Endothelial cell of umbilical vein (primary cell): ENCODE results near the gene OVOL1. TPM values are rescaled to one million over a fixed set of nuclear protein-coding genes. Genes with fewer than 3 reads are reported as not detected.

Experiments used
- BruUV-seq: library from RNA; stranded (reverse); fragments of 400-500 nt; replicated peaks from 2 replicates; lab custom pipeline; 2021; lab: Mats Ljungman, UMichigan
- CTCF ChIA-PET: fragments of 300-600, 350-600 bp; sonication (Branson Sonifier 250); formaldehyde crosslinking; loops from one replicate; lab custom pipeline; 2021; ENCODE audit warnings: antibody characterized with exemption, inconsistent platforms; lab: Charles Lee
- POLR2A ChIA-PET: fragments of 300-600, 350-600 bp; sonication (Branson Sonifier 250); formaldehyde crosslinking; loops from one replicate; lab custom pipeline; 2021; ENCODE audit warnings: antibody characterized with exemption, inconsistent platforms; lab: Charles Lee
- DNase-seq: peaks from one replicate; pipeline ENCODE4 v3.0.0-alpha.2; 2011; ENCODE audit warnings: low read depth, low spot score
- FAIRE-seq: peaks from 2 replicates; lab custom pipeline; 2011; peaks lifted over from hg19 to GRCh38; lab: Jason Lieb, UNC
- H2AFZ ChIP-seq: 2 replicates; pipeline ENCODE4 v1.6.0; 2012; ENCODE audit warnings: low read depth, low read length, control low read depth, inconsistent platforms
- H3K27ac ChIP-seq: 2 replicates; pipeline ENCODE4 v1.5.1; 2011; ENCODE audit warnings: low read depth, mild to moderate bottlenecking, control low read depth, low read length, moderate library complexity; ENCODE audit not compliant: insufficient read depth
- H3K27me3 ChIP-seq, 2 experiments: 2 replicates each; pipeline versions ENCODE4 v1.6.0 to v1.6.1; 2011; ENCODE audit warnings: low read length in 2 of 2, mixed read lengths in 1 of 2; ENCODE audit not compliant: control insufficient read depth in 2 of 2, insufficient read depth in 2 of 2
- H3K36me3 ChIP-seq, 2 experiments: 2 replicates in 1 of 2; 3 replicates in 1 of 2; pipeline ENCODE4 v1.5.1; 2011; ENCODE audit warnings: low read length in 2 of 2, mild to moderate bottlenecking in 1 of 2, moderate library complexity in 1 of 2; ENCODE audit not compliant: control insufficient read depth in 2 of 2, insufficient read depth in 2 of 2; ENCODE audit errors: extremely low read depth in 1 of 2
- H3K4me1 ChIP-seq: 3 replicates; pipeline ENCODE4 v1.5.1; 2011; ENCODE audit warnings: mild to moderate bottlenecking, low read length; ENCODE audit not compliant: control insufficient read depth, insufficient read depth; ENCODE audit errors: extremely low read depth
- H3K4me2 ChIP-seq: 2 replicates; pipeline ENCODE4 v1.6.1; 2011; ENCODE audit warnings: low read length, control low read depth, mixed read lengths; ENCODE audit not compliant: insufficient read depth
- H3K4me3 ChIP-seq, 3 experiments: fragments of 200-600 bp in 1 of 3; sonication (generic), shearing (Covaris generic) in 1 of 3; replicated peaks in 1 of 3; 2 replicates each; pipeline ENCODE4 v1.5.1; 2011 to 2016; ENCODE audit warnings: control low read depth in 3 of 3, low read length in 3 of 3, mild to moderate bottlenecking in 2 of 3, inconsistent platforms in 1 of 3, low read depth in 1 of 3, moderate library complexity in 1 of 3; ENCODE audit not compliant: insufficient read depth in 1 of 3
- H3K79me2 ChIP-seq: 2 replicates; pipeline ENCODE4 v1.6.0; 2012; ENCODE audit warnings: low read length, inconsistent platforms; ENCODE audit not compliant: control insufficient read depth, insufficient read depth
- H3K9ac ChIP-seq: replicated peaks from 2 replicates; pipeline ENCODE3; 2011; ENCODE audit warnings: low read length, control low read depth; ENCODE audit not compliant: insufficient read depth; ENCODE audit errors: extremely low read depth
- H3K9me1 ChIP-seq: replicated peaks from 3 replicates; pipeline ENCODE4 v1.6.0; 2011; ENCODE audit warnings: mild to moderate bottlenecking, low read length; ENCODE audit not compliant: control insufficient read depth, insufficient read depth; ENCODE audit errors: extremely low read depth
- H3K9me3 ChIP-seq: replicated peaks from 2 replicates; pipeline ENCODE4 v1.5.1; 2012; ENCODE audit warnings: low read length, inconsistent platforms; ENCODE audit not compliant: control insufficient read depth, insufficient read depth
- H4K20me1 ChIP-seq: replicated peaks from 2 replicates; pipeline ENCODE3; 2011; ENCODE audit warnings: mild to moderate bottlenecking, low read length; ENCODE audit not compliant: control insufficient read depth, insufficient read depth; ENCODE audit errors: extremely low read depth
- CTCF ChIP-seq, 2 donors: IDR thresholded peaks; 1 replicate in 1 of 2; 2 replicates in 1 of 2; pipeline ENCODE4 v1.5.1; 2011; ENCODE audit warnings: low read length in 2 of 2, mild to moderate bottlenecking in 2 of 2, moderate library complexity in 2 of 2, control low read depth in 1 of 2, inconsistent platforms in 1 of 2, low read depth in 1 of 2; ENCODE audit not compliant: insufficient read depth in 1 of 2; ENCODE audit errors: extremely low read depth in 1 of 2
- EZH2 ChIP-seq: IDR thresholded peaks from 2 replicates; pipeline ENCODE4 v1.6.1; 2012; ENCODE audit warnings: borderline replicate concordance, low read depth, mild to moderate bottlenecking, moderate library complexity, low read length, inconsistent platforms; ENCODE audit not compliant: severe bottlenecking
- FOS ChIP-seq: IDR thresholded peaks from 2 replicates; pipeline ENCODE4 v1.6.1; 2011; ENCODE audit warnings: mild to moderate bottlenecking, low read length, moderate library complexity, borderline replicate concordance; ENCODE audit not compliant: insufficient read depth
- GATA2 ChIP-seq: IDR thresholded peaks from 2 replicates; pipeline ENCODE4 v1.7.0; 2011; ENCODE audit warnings: low read depth, mild to moderate bottlenecking, moderate library complexity, mixed read lengths, low read length; ENCODE audit not compliant: insufficient read length, insufficient read depth
- JUN ChIP-seq: IDR thresholded peaks from 2 replicates; pipeline ENCODE4 v1.6.1; 2011; ENCODE audit warnings: borderline replicate concordance, low read depth; ENCODE audit not compliant: insufficient read length, insufficient read depth
- MAX ChIP-seq: IDR thresholded peaks from 2 replicates; pipeline ENCODE4 v1.6.1; 2011; ENCODE audit not compliant: insufficient read depth, insufficient read length
- MYC ChIP-seq: IDR thresholded peaks from one replicate; pipeline ENCODE4 v1.6.1; 2011; ENCODE audit warnings: mild to moderate bottlenecking, low read depth, low read length
- POLR2A ChIP-seq: IDR thresholded peaks from 2 replicates; pipeline ENCODE4 v1.6.1; 2012; ENCODE audit warnings: low read depth, mild to moderate bottlenecking, control low read depth, low read length
- POLR2AphosphoS5 ChIP-seq: IDR thresholded peaks from 2 replicates; pipeline ENCODE4 v1.6.1; 2012; ENCODE audit warnings: low read depth, mild to moderate bottlenecking, control low read depth, low read length, moderate library complexity; ENCODE audit not compliant: insufficient read depth
- dilution Hi-C: fragments of 300-500 bp; cut with MboI; formaldehyde crosslinking; loops from one replicate; pipeline ENCODE4 v1.15.0; 2019; ENCODE audit warnings: low sequenced_read_pairs; ENCODE audit not compliant: extremely low pct_ligation_motif_present
- intact Hi-C: fragments of 100-400 bp; cut with micrococcal nuclease; formaldehyde crosslinking; loops from one replicate; pipeline ENCODE4 v1.10.0; 2022
- polyA plus RNA-seq, 4 experiments: library from polyadenylated mRNA; depleted of rRNA in 3 of 4; stranded (reverse) in 3 of 4; unstranded in 1 of 4; fragments of >200 nt; gene quantifications; 2 replicates each; pipeline versions ENCODE4 v1.2.1 to v1.2.3, GENCODE V29; 2011 to 2012; ENCODE audit warnings: missing spikeins in 1 of 4
- total RNA-seq: library from RNA; stranded (reverse); gene quantifications from 2 replicates; pipeline ENCODE4 v1.2.3, GENCODE V29; 2021

OVOL1 gene
- total and polyA plus RNA-seq, 2 donors (not counting 3 experiments of a cell fraction or from before 2014, with no cell fraction given) = not detected

GRCh38 chr11:65790902-65791650 lies 4.2 kb downstream of the OVOL1 start:
- BruUV-seq = no TSS peak

More at GRCh38 chr11:65790902-65791650, 4.2 kb downstream of the OVOL1 start:
- peaks cover 29 to 31% of the 10 kb centered on the region in 2 experiments for H3K27me3 ChIP-seq
- no peaks in the 10 kb centered on the region for H3K9me3 ChIP-seq
- H3K9ac ChIP-seq = no peak overlapping the region
- dilution Hi-C loops (no loop called here), intact Hi-C loops (no loop called here)
- no peaks in the 10 kb centered on the region for H4K20me1 ChIP-seq
- TF ChIP-seq MAX (no peak), POLR2AphosphoS5 (no peak), MYC (no peak), POLR2A (no peak), CTCF (IDR thresholded peaks at IDR 0.05; ENCODE audit: extremely low read depth in 1 of 2, insufficient read depth in 1 of 2, low read depth in 1 of 2, low read length in 2 of 2) (no peak), EZH2 (no peak), FOS (no peak), JUN (no peak), GATA2 (no peak)
- H2AFZ ChIP-seq = no peak overlapping the region
- no peak for DNase-seq
- H3K9me1 ChIP-seq = no peaks in the 10 kb centered on the region
- FAIRE-seq = no peak
- no peak overlapping the region for H3K4me3 ChIP-seq
- no peak overlapping the region for H3K4me2 ChIP-seq
- H3K4me1 ChIP-seq = no peaks in the 10 kb centered on the region
- CTCF ChIA-PET = interaction anchor here (1.2 to 6.2 kb wide), 6 partner anchors 8 to 85 kb away, joined by 3 to 71 read pairs (median 4); partner anchors contain the start of gene AP5B1
- no peaks in the 10 kb centered on the region for H3K36me3 ChIP-seq
- no peak overlapping the region for H3K27ac ChIP-seq
- POLR2A ChIA-PET = no interaction called here
- H3K79me2 ChIP-seq = no peaks in the 10 kb centered on the region
